Osteocyte (in vitro differentiated cells): ENCODE data around the gene STARD10. TPM values are rescaled to one million over a fixed set of nuclear protein-coding genes. Genes with fewer than 3 reads are reported as not detected.

Experiments
- DNase-seq: peaks from one replicate; pipeline ENCODE4 v3.0.0; 2021; ENCODE audit warnings: mixed read lengths; ENCODE audit not compliant: unreplicated experiment; ENCODE audit errors: extremely low spot score
- H3K27ac Mint-ChIP-seq: one replicate; pipeline ENCODE4 v1.8.0; 2021; ENCODE audit warnings: mild to moderate bottlenecking, mixed read lengths; ENCODE audit not compliant: unreplicated experiment
- H3K27me3 Mint-ChIP-seq: one replicate; pipeline ENCODE4 v1.8.0; 2021; ENCODE audit warnings: mixed read lengths; ENCODE audit not compliant: unreplicated experiment
- H3K36me3 Mint-ChIP-seq: one replicate; pipeline ENCODE4 v1.8.0; 2021; ENCODE audit warnings: mixed read lengths; ENCODE audit not compliant: unreplicated experiment
- H3K4me1 Mint-ChIP-seq: one replicate; pipeline ENCODE4 v1.8.0; 2021; ENCODE audit warnings: mixed read lengths; ENCODE audit not compliant: unreplicated experiment
- H3K4me3 Mint-ChIP-seq: one replicate; pipeline ENCODE4 v1.8.0; 2021; ENCODE audit warnings: mild to moderate bottlenecking, moderate library complexity, mixed read lengths; ENCODE audit not compliant: unreplicated experiment
- H3K9me3 Mint-ChIP-seq: one replicate; pipeline ENCODE4 v1.8.0; 2021; ENCODE audit warnings: mixed read lengths; ENCODE audit not compliant: unreplicated experiment
- total RNA-seq: library from RNA; stranded (reverse); gene quantifications from 2 replicates; pipeline ENCODE4 v1.2.1, GENCODE V29; 2021
- TF ChIP-seq, protein P1 (sequence below): fragments of 200-600 bp; sonication (generic); IDR thresholded peaks from 2 replicates; pipeline ENCODE4 v1.5.0; 2021; ENCODE audit warnings: antibody characterized with exemption, mild to moderate bottlenecking, moderate library complexity

The STARD10 gene
- total RNA-seq, 1 donor from 2014 or later = 27.7 TPM

GRCh38 chr11:72750086-72750485 is 43.8 kb downstream of the STARD10 start:
- no peaks in the 10 kb centered on the region for H3K9me3 Mint-ChIP-seq
- no peak for DNase-seq
- H3K27me3 Mint-ChIP-seq = no peaks in the 10 kb centered on the region
- peaks cover 17% of the 10 kb centered on the region for H3K4me1 Mint-ChIP-seq
- H3K4me3 Mint-ChIP-seq = no peak overlapping the region
- TF ChIP-seq, protein P1, sequence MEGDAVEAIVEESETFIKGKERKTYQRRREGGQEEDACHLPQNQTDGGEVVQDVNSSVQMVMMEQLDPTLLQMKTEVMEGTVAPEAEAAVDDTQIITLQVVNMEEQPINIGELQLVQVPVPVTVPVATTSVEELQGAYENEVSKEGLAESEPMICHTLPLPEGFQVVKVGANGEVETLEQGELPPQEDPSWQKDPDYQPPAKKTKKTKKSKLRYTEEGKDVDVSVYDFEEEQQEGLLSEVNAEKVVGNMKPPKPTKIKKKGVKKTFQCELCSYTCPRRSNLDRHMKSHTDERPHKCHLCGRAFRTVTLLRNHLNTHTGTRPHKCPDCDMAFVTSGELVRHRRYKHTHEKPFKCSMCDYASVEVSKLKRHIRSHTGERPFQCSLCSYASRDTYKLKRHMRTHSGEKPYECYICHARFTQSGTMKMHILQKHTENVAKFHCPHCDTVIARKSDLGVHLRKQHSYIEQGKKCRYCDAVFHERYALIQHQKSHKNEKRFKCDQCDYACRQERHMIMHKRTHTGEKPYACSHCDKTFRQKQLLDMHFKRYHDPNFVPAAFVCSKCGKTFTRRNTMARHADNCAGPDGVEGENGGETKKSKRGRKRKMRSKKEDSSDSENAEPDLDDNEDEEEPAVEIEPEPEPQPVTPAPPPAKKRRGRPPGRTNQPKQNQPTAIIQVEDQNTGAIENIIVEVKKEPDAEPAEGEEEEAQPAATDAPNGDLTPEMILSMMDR = no peak
- H3K27ac Mint-ChIP-seq = no peak overlapping the region
- H3K36me3 Mint-ChIP-seq = no peaks in the 10 kb centered on the region

DNA sequence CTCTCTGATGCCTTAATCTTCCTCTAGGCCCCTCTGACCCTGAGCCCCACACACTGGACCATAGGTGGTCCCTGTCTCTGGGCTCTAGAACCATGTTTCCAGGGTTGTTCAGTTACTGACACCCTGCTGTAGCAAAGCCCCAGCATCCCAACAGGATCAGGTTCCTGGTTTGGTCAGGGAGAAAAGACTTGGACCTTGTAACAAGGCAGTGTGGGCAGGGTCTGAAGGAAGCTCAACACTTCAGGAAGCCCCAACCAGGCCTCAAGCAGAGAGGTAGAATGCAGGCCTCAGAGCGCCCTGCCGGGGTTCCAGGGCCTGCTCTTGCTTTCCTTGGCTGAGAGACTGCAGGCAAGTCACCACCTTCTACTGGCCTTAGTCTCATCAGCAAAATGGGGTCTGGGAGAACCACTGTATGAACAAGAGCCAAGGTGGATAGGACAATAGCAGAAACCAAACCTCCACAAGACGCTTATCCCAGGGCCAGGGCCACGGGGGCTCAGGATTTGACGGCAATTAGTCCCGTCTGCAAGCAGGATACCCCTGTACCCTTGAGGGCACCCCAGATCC is 46.5 kb downstream of the STARD10 start:
- no peaks in the 10 kb centered on the region for H3K27me3 Mint-ChIP-seq
- H3K36me3 Mint-ChIP-seq = no peaks in the 10 kb centered on the region
- TF ChIP-seq, protein P1 = no peak
- no peak overlapping the region for H3K27ac Mint-ChIP-seq
- no peak overlapping the region for H3K4me3 Mint-ChIP-seq
- DNase-seq = no peak
- peaks cover 12% of the 10 kb centered on the region for H3K4me1 Mint-ChIP-seq
- no peaks in the 10 kb centered on the region for H3K9me3 Mint-ChIP-seq

DNA sequence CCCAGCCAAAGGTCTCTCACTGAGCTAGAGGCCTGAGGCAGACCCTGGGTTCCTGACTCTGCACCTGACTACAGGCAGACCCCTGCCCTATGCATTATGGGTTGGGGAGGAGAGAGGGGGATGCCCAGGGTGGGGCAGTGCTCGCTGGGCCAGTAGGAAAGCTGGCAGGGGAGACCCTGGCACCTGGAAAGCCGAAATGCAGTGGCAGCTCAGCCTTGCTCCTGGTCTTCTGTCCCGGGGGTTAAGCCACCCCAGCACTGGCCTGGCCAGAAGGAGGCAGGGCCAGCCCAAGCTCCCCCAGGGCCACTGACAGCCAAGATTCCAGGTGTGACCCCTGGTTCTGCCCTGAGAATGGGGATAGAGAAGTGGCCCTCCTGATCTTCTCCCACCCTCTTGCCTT is 47.0 kb downstream of the STARD10 start:
- TF ChIP-seq, protein P1 = no peak
- no peak for DNase-seq
- H3K9me3 Mint-ChIP-seq = no peaks in the 10 kb centered on the region
- peaks cover 16% of the 10 kb centered on the region for H3K4me1 Mint-ChIP-seq
- no peaks in the 10 kb centered on the region for H3K27me3 Mint-ChIP-seq
- H3K4me3 Mint-ChIP-seq = no peak overlapping the region
- no peaks in the 10 kb centered on the region for H3K36me3 Mint-ChIP-seq
- no peak overlapping the region for H3K27ac Mint-ChIP-seq

DNA sequence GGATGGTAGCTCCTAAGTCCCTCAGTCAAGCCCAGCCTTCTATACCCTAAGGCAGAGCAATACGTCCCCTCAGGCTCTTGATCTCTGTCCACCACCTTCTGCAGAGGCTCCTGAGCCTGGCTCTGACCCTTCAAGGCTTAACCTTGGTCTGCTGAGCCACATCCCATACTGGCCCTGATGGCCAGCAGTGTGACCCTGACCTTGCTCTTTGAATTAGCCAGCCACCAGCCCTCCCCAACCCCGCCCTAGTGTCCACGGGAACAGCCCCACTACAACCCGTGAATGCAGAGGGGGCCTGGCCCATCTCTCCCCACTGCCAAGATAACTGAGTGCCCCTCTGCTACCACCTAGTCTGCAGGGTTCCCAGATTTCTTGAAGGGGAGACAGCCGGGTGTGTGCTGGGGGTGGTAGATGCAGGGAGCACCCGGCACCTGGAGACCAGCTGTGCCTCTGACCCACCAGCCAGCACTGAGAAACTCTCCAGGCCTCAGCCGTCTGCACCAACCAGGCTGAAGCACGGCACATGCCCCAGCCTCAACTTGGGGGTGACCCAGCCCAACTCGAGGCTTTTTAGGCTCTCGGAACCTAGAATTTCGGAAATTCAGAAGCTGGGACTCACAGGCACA is 47.8 kb downstream of the STARD10 start:
- no peaks in the 10 kb centered on the region for H3K36me3 Mint-ChIP-seq
- H3K27ac Mint-ChIP-seq = no peak overlapping the region
- no peaks in the 10 kb centered on the region for H3K27me3 Mint-ChIP-seq
- H3K4me3 Mint-ChIP-seq = no peak overlapping the region
- TF ChIP-seq, protein P1 = no peak
- peaks cover 18% of the 10 kb centered on the region for H3K4me1 Mint-ChIP-seq
- no peaks in the 10 kb centered on the region for H3K9me3 Mint-ChIP-seq
- no peak for DNase-seq

DNA sequence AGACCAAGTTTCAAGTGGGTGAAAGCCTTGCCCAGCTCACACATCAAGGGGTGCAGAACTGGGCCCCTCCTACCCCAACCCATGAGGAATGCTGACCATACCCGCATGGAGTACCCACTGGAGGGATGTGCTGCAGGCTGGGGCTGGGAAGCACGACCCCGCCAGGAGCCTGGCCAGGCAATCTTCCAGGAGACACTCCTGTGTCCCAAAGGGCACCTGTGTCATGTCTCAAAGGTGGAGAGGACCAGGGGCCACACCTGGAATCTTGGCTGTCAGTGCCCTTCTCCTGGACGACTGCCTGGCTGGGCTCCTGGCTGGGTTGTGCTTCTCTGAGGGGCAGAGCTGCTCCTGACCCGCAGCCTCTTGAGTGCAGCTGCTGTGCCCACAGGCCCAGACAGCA is 48.3 kb downstream of the STARD10 start:
- Mint-ChIP-seq H3K4me3 (no peak overlapping the region), H3K4me1 (peaks cover 22% of the 10 kb centered on the region), H3K9me3 (no peaks in the 10 kb centered on the region), H3K36me3 (no peaks in the 10 kb centered on the region), H3K27ac (no peak overlapping the region), H3K27me3 (no peaks in the 10 kb centered on the region)
- DNase-seq = no peak
- TF ChIP-seq, protein P1 = no peak
